H9 (cell line): ENCODE data around the gene BIN1. TPM values are rescaled to one million over a fixed set of nuclear protein-coding genes. Genes with fewer than 3 reads are reported as not detected.

Experiments
- DNase-seq: peaks from one replicate; pipeline ENCODE4 v3.0.0-alpha.2; 2017
- H2AFZ ChIP-seq: one replicate; pipeline ENCODE4 v1.6.1; 2013; ENCODE audit warnings: mild to moderate bottlenecking, low read length, control low read depth, moderate library complexity
- H2AK5ac ChIP-seq: 2 replicates; pipeline ENCODE4 v1.6.1; 2013; ENCODE audit warnings: low read length, control low read depth, mixed read lengths; ENCODE audit not compliant: insufficient read length
- H2BK120ac ChIP-seq: one replicate; pipeline ENCODE4 v1.6.1; 2013; ENCODE audit warnings: low read depth, mild to moderate bottlenecking, low read length, control low read depth, inconsistent platforms; ENCODE audit not compliant: poor library complexity, severe bottlenecking
- H2BK12ac ChIP-seq: 2 replicates; pipeline ENCODE4 v1.6.1; 2013; ENCODE audit warnings: low read length, control low read depth, mixed read lengths, low read depth; ENCODE audit not compliant: insufficient read length
- H2BK15ac ChIP-seq: 2 replicates; pipeline ENCODE4 v1.6.1; 2013; ENCODE audit warnings: low read depth, low read length, control low read depth
- H2BK20ac ChIP-seq: one replicate; pipeline ENCODE4 v1.6.1; 2013; ENCODE audit warnings: low read depth, mild to moderate bottlenecking, low read length, control low read depth, inconsistent platforms; ENCODE audit not compliant: poor library complexity, severe bottlenecking
- H2BK5ac ChIP-seq: 2 replicates; pipeline ENCODE4 v1.6.1; 2013; ENCODE audit warnings: low read length, control low read depth, mixed read lengths; ENCODE audit not compliant: insufficient read length
- H3K14ac ChIP-seq: 2 replicates; pipeline ENCODE4 v1.6.1; 2013; ENCODE audit warnings: low read length, control low read depth; ENCODE audit not compliant: insufficient read depth
- H3K18ac ChIP-seq: 2 replicates; pipeline ENCODE4 v1.6.1; 2013; ENCODE audit warnings: low read depth, mild to moderate bottlenecking, mixed read lengths, low read length, control low read depth; ENCODE audit not compliant: insufficient read length
- H3K23ac ChIP-seq: 2 replicates; pipeline ENCODE4 v1.6.1; 2013; ENCODE audit warnings: low read length, control low read depth, mixed read lengths, low read depth; ENCODE audit not compliant: insufficient read length
- H3K23me2 ChIP-seq: 2 replicates; pipeline ENCODE4 v1.6.1; 2013; ENCODE audit warnings: low read depth, mild to moderate bottlenecking, mixed read lengths, low read length, control low read depth; ENCODE audit not compliant: insufficient read length, poor library complexity, severe bottlenecking
- H3K27ac ChIP-seq: 2 replicates; pipeline ENCODE4 v1.5.1; 2013; ENCODE audit warnings: low read length, control low read depth, mixed read lengths, low read depth; ENCODE audit not compliant: insufficient read length
- H3K27me3 ChIP-seq: 2 replicates; pipeline ENCODE4 v1.6.1; 2013; ENCODE audit warnings: low read length, control low read depth, inconsistent platforms; ENCODE audit not compliant: insufficient read depth
- H3K4ac ChIP-seq: 2 replicates; pipeline ENCODE4 v1.6.1; 2013; ENCODE audit warnings: low read depth, mild to moderate bottlenecking, control low read depth, inconsistent platforms, low read length, moderate library complexity
- H3K4me1 ChIP-seq: 2 replicates; pipeline ENCODE4 v1.6.1; 2013; ENCODE audit warnings: low read length, control low read depth, inconsistent platforms; ENCODE audit not compliant: insufficient read depth
- H3K4me2 ChIP-seq: 2 replicates; pipeline ENCODE4 v1.6.1; 2013; ENCODE audit warnings: low read length, control low read depth, mixed read lengths; ENCODE audit not compliant: insufficient read length, insufficient read depth
- H3K56ac ChIP-seq: 2 replicates; pipeline ENCODE4 v1.6.1; 2013; ENCODE audit warnings: low read depth, mild to moderate bottlenecking, mixed read lengths, low read length, control low read depth; ENCODE audit not compliant: insufficient read length
- H3K79me1 ChIP-seq: 2 replicates; pipeline ENCODE4 v1.6.1; 2013; ENCODE audit warnings: low read depth, mild to moderate bottlenecking, moderate library complexity, low read length, control low read depth, inconsistent platforms; ENCODE audit not compliant: insufficient read depth, poor library complexity, severe bottlenecking
- H3K79me2 ChIP-seq: 2 replicates; pipeline ENCODE4 v1.6.1; 2013; ENCODE audit warnings: low read length, control low read depth, inconsistent platforms; ENCODE audit not compliant: insufficient read depth
- H3K9ac ChIP-seq: 2 replicates; pipeline ENCODE4 v1.6.1; 2013; ENCODE audit warnings: low read length, control low read depth, mixed read lengths; ENCODE audit not compliant: insufficient read length; ENCODE audit errors: extremely low read depth
- H3K9me3 ChIP-seq: one replicate; pipeline ENCODE4 v1.6.1; 2013; ENCODE audit warnings: low read depth, low read length, inconsistent platforms; ENCODE audit not compliant: control insufficient read depth
- H3T11ph ChIP-seq: one replicate; pipeline ENCODE4 v1.6.1; 2013; ENCODE audit warnings: mild to moderate bottlenecking, low read length, control low read depth, inconsistent platforms
- H4K20me1 ChIP-seq: one replicate; pipeline ENCODE4 v1.6.1; 2013; ENCODE audit not compliant: control insufficient read depth, insufficient read length, insufficient read depth
- H4K5ac ChIP-seq: 2 replicates; pipeline ENCODE4 v1.6.1; 2013; ENCODE audit warnings: low read depth, mild to moderate bottlenecking, mixed read lengths, low read length, control low read depth; ENCODE audit not compliant: insufficient read length
- H4K8ac ChIP-seq: replicated peaks from 2 replicates; pipeline ENCODE4 v1.6.1; 2013; ENCODE audit warnings: low read length, control low read depth, mixed read lengths, low read depth; ENCODE audit not compliant: insufficient read length
- H4K91ac ChIP-seq: 2 replicates; pipeline ENCODE4 v1.6.1; 2013; ENCODE audit warnings: low read depth, mild to moderate bottlenecking, moderate library complexity, mixed read lengths, low read length, control low read depth; ENCODE audit not compliant: insufficient read length
- H3K27ac Mint-ChIP-seq, 3 experiments: 2 replicates in 2 of 3; 3 replicates in 1 of 3; pipeline ENCODE4 v1.8.0; 2020 to 2021; ENCODE audit warnings: mixed read lengths in 3 of 3, mild to moderate bottlenecking in 1 of 3, moderate library complexity in 1 of 3
- H3K27me3 Mint-ChIP-seq: 2 replicates; pipeline ENCODE4 v1.8.0; 2021; ENCODE audit warnings: low read depth, mild to moderate bottlenecking, moderate library complexity, mixed read lengths
- H3K36me3 Mint-ChIP-seq, 3 experiments: 2 replicates in 2 of 3; 3 replicates in 1 of 3; pipeline ENCODE4 v1.8.0; 2020 to 2021; ENCODE audit warnings: low read depth in 3 of 3, mixed read lengths in 3 of 3; ENCODE audit not compliant: insufficient read depth in 1 of 3
- H3K4me1 Mint-ChIP-seq, 2 experiments: 2 replicates each; pipeline ENCODE4 v1.8.0; 2020; ENCODE audit warnings: mixed read lengths in 2 of 2
- H3K4me3 Mint-ChIP-seq, 2 experiments: 2 replicates in 1 of 2; 3 replicates in 1 of 2; pipeline ENCODE4 v1.8.0; 2020 to 2021; ENCODE audit warnings: mild to moderate bottlenecking in 2 of 2, mixed read lengths in 2 of 2, moderate library complexity in 1 of 2
- H3K9me3 Mint-ChIP-seq, 2 experiments: 2 replicates in 1 of 2; 3 replicates in 1 of 2; pipeline ENCODE4 v1.8.0; 2020; ENCODE audit warnings: mild to moderate bottlenecking in 2 of 2, mixed read lengths in 2 of 2, moderate library complexity in 1 of 2
- CTCF ChIP-seq: fragments of 200-600 bp; sonication (generic); conservative IDR thresholded peaks from 3 replicates; pipeline ENCODE4 v1.8.0; 2021; ENCODE audit warnings: antibody characterized with exemption, mild to moderate bottlenecking
- WGBS: extraction: QIAGEN DNeasy Blood & Tissue Kit; methylation state at CpG from one replicate; pipeline ENCODE4 v1.1.7; 2013; ENCODE audit warnings: missing lambda C conversion rate, low lambda C conversion rate, mixed read lengths; ENCODE audit not compliant: insufficient read length; ENCODE audit errors: extremely low coverage; 5-methylcytosine and 5-hydroxymethylcytosine counted together
- total RNA-seq: library from RNA; stranded (reverse); gene quantifications from 2 replicates; pipeline ENCODE4 v1.2.1, GENCODE V29; 2021

BIN1 gene
- total RNA-seq, 1 experiment from 2014 or later = 32.0 TPM

GRCh38 chr2:127060264-127060945 lies 46.5 kb downstream of the BIN1 start:
- no peak overlapping the region for H2AFZ ChIP-seq
- no peaks in the 10 kb centered on the region for H3K79me2 ChIP-seq
- Mint-ChIP-seq H3K36me3 (peaks cover 7 to 15% (median 14%) of the 10 kb centered on the region in 3 experiments; a peak in 4 of 7 replicates), H3K9me3 (no peaks in the 10 kb centered on the region; a peak in 1 of 5 replicates), H3K4me1 (peaks cover 0 to 10% of the 10 kb centered on the region in 2 experiments; a peak in 3 of 4 replicates), H3K27ac (no peak overlapping the region), H3K4me3 (no peak overlapping the region), H3K27me3 (no peaks in the 10 kb centered on the region)
- no peak overlapping the region for H3K27ac ChIP-seq
- no peak for TF ChIP-seq CTCF
- H3K4ac ChIP-seq = no peak overlapping the region
- no peak overlapping the region for H3K23ac ChIP-seq
- no peaks in the 10 kb centered on the region for H3K27me3 ChIP-seq
- no peaks in the 10 kb centered on the region for H4K20me1 ChIP-seq
- no peak overlapping the region for H4K5ac ChIP-seq
- H3K14ac ChIP-seq = no peak overlapping the region
- no peaks in the 10 kb centered on the region for H3K79me1 ChIP-seq
- no peaks in the 10 kb centered on the region for H3K23me2 ChIP-seq
- H3K56ac ChIP-seq = no peak overlapping the region
- no peaks in the 10 kb centered on the region; the same call in 1 of the 2 replicates for H3K4me1 ChIP-seq
- H2BK12ac ChIP-seq = no peak overlapping the region
- H3T11ph ChIP-seq = no peak overlapping the region
- H2BK5ac ChIP-seq = no peak overlapping the region
- H3K9ac ChIP-seq = no peak overlapping the region
- no peak overlapping the region for H4K8ac ChIP-seq
- no peak overlapping the region for H2BK15ac ChIP-seq
- H3K18ac ChIP-seq = no peak overlapping the region
- no peak for DNase-seq
- H3K9me3 ChIP-seq = no peaks in the 10 kb centered on the region
- no CpG with 5 or more reads among the region's 30 CpGs for WGBS
- H2BK120ac ChIP-seq = no peak overlapping the region
- H3K4me2 ChIP-seq = no peak overlapping the region
- no peak overlapping the region for H2BK20ac ChIP-seq
- no peak overlapping the region for H2AK5ac ChIP-seq
- no peak overlapping the region for H4K91ac ChIP-seq
